Measurements from ENCODE around the gene MAGOHB. TPM values are rescaled to one million over a fixed set of nuclear protein-coding genes. Genes with fewer than 3 reads are reported as not detected.
A peak's percentile ranks its signal among the peaks of the same experiment; 100 is the strongest.

Gene MAGOHB
- 10 to 100 TPM; 13.0 to 16.3 (median 13.1) TPM for total RNA-seq
- 30.6 TPM for total RNA-seq (2013)

GRCh38 chr12:10613349-10614055 lies at the start of gene MAGOHB:
TSS of gene MAGOHB (minus strand) at chr12:10613609. CDS start at chr12:10613532, 77 bp downstream.
- TF ChIP-seq, protein P1, sequence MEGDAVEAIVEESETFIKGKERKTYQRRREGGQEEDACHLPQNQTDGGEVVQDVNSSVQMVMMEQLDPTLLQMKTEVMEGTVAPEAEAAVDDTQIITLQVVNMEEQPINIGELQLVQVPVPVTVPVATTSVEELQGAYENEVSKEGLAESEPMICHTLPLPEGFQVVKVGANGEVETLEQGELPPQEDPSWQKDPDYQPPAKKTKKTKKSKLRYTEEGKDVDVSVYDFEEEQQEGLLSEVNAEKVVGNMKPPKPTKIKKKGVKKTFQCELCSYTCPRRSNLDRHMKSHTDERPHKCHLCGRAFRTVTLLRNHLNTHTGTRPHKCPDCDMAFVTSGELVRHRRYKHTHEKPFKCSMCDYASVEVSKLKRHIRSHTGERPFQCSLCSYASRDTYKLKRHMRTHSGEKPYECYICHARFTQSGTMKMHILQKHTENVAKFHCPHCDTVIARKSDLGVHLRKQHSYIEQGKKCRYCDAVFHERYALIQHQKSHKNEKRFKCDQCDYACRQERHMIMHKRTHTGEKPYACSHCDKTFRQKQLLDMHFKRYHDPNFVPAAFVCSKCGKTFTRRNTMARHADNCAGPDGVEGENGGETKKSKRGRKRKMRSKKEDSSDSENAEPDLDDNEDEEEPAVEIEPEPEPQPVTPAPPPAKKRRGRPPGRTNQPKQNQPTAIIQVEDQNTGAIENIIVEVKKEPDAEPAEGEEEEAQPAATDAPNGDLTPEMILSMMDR (IDR thresholded peaks at IDR 0.05), result no peak
- Histone ChIP-seq H3K27me3 (ENCODE audit: control insufficient read depth, insufficient read depth, low read length) (no peaks in the 10 kb centered on the region), H3K27ac (ENCODE audit: low read length) (peak within 1 kb of the TSS; percentile 94), H3K9me3 (ENCODE audit: control insufficient read depth, insufficient read depth, low read length) (no peaks in the 10 kb centered on the region), H3K4me3 (ENCODE audit: low read length) (peak within 1 kb of the TSS; percentile 96), H3K4me1 (ENCODE audit: control insufficient read depth, insufficient read depth, low read length) (peaks cover 8% of the 10 kb centered on the region), H3K36me3 (ENCODE audit: control insufficient read depth, insufficient read depth, low read length) (peaks cover 19% of the 10 kb centered on the region)
- ATAC-seq (peak; percentile 94 to 97 (median 96)), DNase-seq (peak; percentile 99)
- intact Hi-C loops (cut with micrococcal nuclease), result loop anchor here (10.0 kb wide), 1 partner anchor 561 kb away; the partner anchor contains the start of gene SMIM10L1
- WGBS (ENCODE audit: insufficient coverage), result under 1% methylated on average over 41 of the region's 45 CpGs
- H3K27ac Mint-ChIP-seq, result peak within 1 kb of the TSS; percentile 100
- H3K27me3 Mint-ChIP-seq (ENCODE audit: low read depth in 2 of 2), result peaks cover 5 to 6% of the 10 kb centered on the region in 2 donors
- H3K4me1 Mint-ChIP-seq, result peaks cover 22 to 24% of the 10 kb centered on the region in 2 donors
- peaks cover 7% of the 10 kb centered on the region for H3K36me3 Mint-ChIP-seq
- H3K9me3 Mint-ChIP-seq, result no peaks in the 10 kb centered on the region
- H3K4me3 Mint-ChIP-seq, result peak within 1 kb of the TSS; percentile 100

DNA sequence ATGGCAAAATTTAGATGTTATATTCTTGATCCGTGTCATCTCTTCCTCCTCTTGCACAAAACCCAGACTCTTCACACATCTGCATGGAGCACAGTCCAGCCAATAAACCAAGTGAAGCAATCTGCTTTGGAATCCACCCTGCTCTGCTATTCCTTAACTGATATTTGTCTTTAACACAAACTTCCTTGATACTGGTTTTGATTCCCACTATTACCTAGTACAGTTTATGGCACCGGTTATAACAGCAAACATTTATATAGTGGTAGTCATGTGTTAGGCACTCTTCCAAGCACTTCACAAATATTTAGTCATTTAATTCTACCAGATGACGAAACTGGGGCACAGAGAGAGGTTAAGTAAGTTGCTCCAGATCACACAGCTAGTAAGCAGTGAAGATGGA lies 47.9 kb upstream of the MAGOHB start:
- ATAC-seq (no peak), DNase-seq (no peak)
- H3K4me1 Mint-ChIP-seq, result no peaks in the 10 kb centered on the region
- no peaks in the 10 kb centered on the region for H3K36me3 Mint-ChIP-seq
- Histone ChIP-seq H3K27me3 (ENCODE audit: control insufficient read depth, insufficient read depth, low read length) (no peaks in the 10 kb centered on the region), H3K4me1 (ENCODE audit: control insufficient read depth, insufficient read depth, low read length) (no peaks in the 10 kb centered on the region), H3K36me3 (ENCODE audit: control insufficient read depth, insufficient read depth, low read length) (no peaks in the 10 kb centered on the region), H3K9me3 (ENCODE audit: control insufficient read depth, insufficient read depth, low read length) (peaks cover 4% of the 10 kb centered on the region), H3K4me3 (ENCODE audit: low read length) (no peak overlapping the region), H3K27ac (ENCODE audit: low read length) (no peak overlapping the region)
- H3K9me3 Mint-ChIP-seq, result no peaks in the 10 kb centered on the region
- H3K27me3 Mint-ChIP-seq (ENCODE audit: low read depth in 2 of 2), result peaks cover 6 to 51% of the 10 kb centered on the region in 2 donors
- TF ChIP-seq, protein P1 (IDR thresholded peaks at IDR 0.05), result no peak
- no peak overlapping the region for H3K4me3 Mint-ChIP-seq
- intact Hi-C loops (cut with micrococcal nuclease), result no loop called here
- H3K27ac Mint-ChIP-seq, result no peak overlapping the region
- 97% methylated on average over 2 of the region's 3 CpGs for WGBS (ENCODE audit: insufficient coverage)

DNA sequence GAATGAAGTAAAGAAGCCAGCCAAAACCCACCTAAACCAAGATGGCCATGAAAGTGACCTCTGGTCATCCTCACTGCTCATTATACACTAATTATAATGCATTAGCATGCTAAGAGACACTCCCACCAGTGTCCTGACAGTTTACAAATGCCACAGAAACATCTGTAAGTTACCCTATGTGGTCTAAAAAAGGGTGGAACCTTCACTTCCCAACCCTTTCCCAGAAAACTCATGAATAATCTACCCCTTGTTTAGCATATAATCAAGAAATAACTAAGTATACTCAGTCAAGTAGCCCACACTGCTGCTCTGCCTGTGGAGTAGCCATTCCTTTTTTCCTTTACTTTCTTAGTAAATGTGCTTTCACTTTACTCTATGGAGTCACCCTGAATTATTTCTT lies 40.6 kb upstream of the MAGOHB start:
- intact Hi-C loops (cut with micrococcal nuclease), result no loop called here
- TF ChIP-seq, protein P1 (IDR thresholded peaks at IDR 0.05), result no peak
- Histone ChIP-seq H3K4me1 (ENCODE audit: control insufficient read depth, insufficient read depth, low read length) (no peaks in the 10 kb centered on the region), H3K9me3 (ENCODE audit: control insufficient read depth, insufficient read depth, low read length) (peaks cover 4% of the 10 kb centered on the region), H3K36me3 (ENCODE audit: control insufficient read depth, insufficient read depth, low read length) (no peaks in the 10 kb centered on the region), H3K27ac (ENCODE audit: low read length) (no peak overlapping the region), H3K27me3 (ENCODE audit: control insufficient read depth, insufficient read depth, low read length) (no peaks in the 10 kb centered on the region), H3K4me3 (ENCODE audit: low read length) (no peak overlapping the region)
- H3K36me3 Mint-ChIP-seq, result no peaks in the 10 kb centered on the region
- H3K27ac Mint-ChIP-seq, result no peak overlapping the region
- H3K4me3 Mint-ChIP-seq, result no peak overlapping the region
- peaks cover 0 to 7% of the 10 kb centered on the region in 2 donors for H3K4me1 Mint-ChIP-seq
- no peak for DNase-seq
- H3K9me3 Mint-ChIP-seq, result no peaks in the 10 kb centered on the region
- ATAC-seq, result no peak
- H3K27me3 Mint-ChIP-seq (ENCODE audit: low read depth in 2 of 2), result peaks cover 5 to 18% of the 10 kb centered on the region in 2 donors
